HEK293 (cell line): ENCODE data around the gene UGT2B17.

Experiments
- MYNN ChIP-seq: fragments of 450-650 bp; formaldehyde crosslinking; IDR thresholded peaks from 2 replicates; pipeline ENCODE4 v1.5.1; 2016; ENCODE audit warnings: missing biosample characterization, missing genetic modification characterization, borderline replicate concordance
- ZFP37 ChIP-seq: fragments of 450-650 bp; formaldehyde crosslinking; IDR thresholded peaks from 2 replicates; pipeline ENCODE4 v1.5.1; 2016; ENCODE audit warnings: missing biosample characterization, missing genetic modification characterization
- ZNF146 ChIP-seq: fragments of 450-650 bp; formaldehyde crosslinking; IDR thresholded peaks from 2 replicates; pipeline ENCODE4 v1.5.1; 2016; ENCODE audit warnings: missing biosample characterization, missing genetic modification characterization
- ZNF184 ChIP-seq: fragments of 450-650 bp; IDR thresholded peaks from 2 replicates; pipeline ENCODE4 v1.5.1; 2018; ENCODE audit warnings: missing biosample characterization, mild to moderate bottlenecking, missing genetic modification characterization
- ZNF2 ChIP-seq: fragments of 450-650 bp; formaldehyde crosslinking; IDR thresholded peaks from 2 replicates; pipeline ENCODE4 v1.5.1; 2016; ENCODE audit warnings: missing biosample characterization, missing genetic modification characterization
- ZNF211 ChIP-seq: fragments of 450-650 bp; formaldehyde crosslinking; IDR thresholded peaks from 2 replicates; pipeline ENCODE4 v1.5.1; 2016; ENCODE audit warnings: low read depth, missing biosample characterization, missing genetic modification characterization
- ZNF239 ChIP-seq: fragments of 450-650 bp; formaldehyde crosslinking; IDR thresholded peaks from 2 replicates; pipeline ENCODE4 v1.5.1; 2016; ENCODE audit warnings: missing biosample characterization, missing genetic modification characterization
- ZNF394 ChIP-seq: fragments of 450-650 bp; formaldehyde crosslinking; IDR thresholded peaks from 2 replicates; pipeline ENCODE4 v1.5.1; 2016; ENCODE audit warnings: missing biosample characterization, missing genetic modification characterization, mild to moderate bottlenecking, moderate library complexity, borderline replicate concordance
- TF ChIP-seq, protein P1 (sequence below): fragments of 450-650 bp; formaldehyde crosslinking; IDR thresholded peaks from 2 replicates; pipeline ENCODE4 v1.5.1; 2016; ENCODE audit warnings: missing biosample characterization, missing genetic modification characterization
- TF ChIP-seq, protein P2 (sequence below): fragments of 450-650 bp; formaldehyde crosslinking; IDR thresholded peaks from 2 replicates; pipeline ENCODE4 v1.5.1; 2016; ENCODE audit warnings: missing biosample characterization, missing genetic modification characterization

DNA sequence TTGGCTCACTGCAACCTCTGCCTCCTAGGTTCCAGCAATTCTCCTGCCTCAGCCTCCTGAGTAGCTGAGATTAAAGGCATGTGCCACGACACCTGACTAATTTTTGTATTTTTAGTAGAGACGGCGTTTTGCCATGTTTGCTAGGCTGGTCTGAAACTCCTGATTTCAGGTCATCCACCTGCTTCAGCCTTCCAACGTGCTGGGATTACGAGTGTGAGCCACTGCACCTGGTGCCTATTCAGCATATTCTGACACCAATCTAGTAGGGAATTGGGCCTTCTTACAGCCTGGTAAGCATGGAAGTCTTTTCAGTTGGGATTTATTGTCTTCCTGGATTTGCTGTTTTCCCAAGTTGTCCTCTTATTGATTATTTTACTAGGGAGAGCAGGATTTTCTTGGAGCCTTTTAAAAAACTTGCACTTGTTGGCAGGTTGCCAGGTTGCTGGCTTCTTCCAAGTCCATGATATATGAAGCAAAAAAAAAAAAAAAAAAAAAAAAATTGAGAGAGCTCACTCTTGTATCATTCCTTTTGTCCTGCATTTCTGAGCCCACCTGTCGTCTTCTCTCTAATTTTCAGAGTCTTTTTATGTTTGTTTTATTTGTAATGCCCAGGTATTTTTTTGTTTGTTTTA lies 85.2 kb downstream of the UGT2B17 start:
- TF ChIP-seq MYNN (tag by site-specific recombination) (no peak), ZNF146 (tag by site-specific recombination) (no peak), ZNF211 (no peak), ZNF394 (no peak), ZNF2 (tag by site-specific recombination) (no peak), ZNF184 (tag by site-specific recombination) (no peak), ZFP37 (tag by site-specific recombination) (no peak), ZNF239 (tag by site-specific recombination) (no peak)
- TF ChIP-seq, protein P1, sequence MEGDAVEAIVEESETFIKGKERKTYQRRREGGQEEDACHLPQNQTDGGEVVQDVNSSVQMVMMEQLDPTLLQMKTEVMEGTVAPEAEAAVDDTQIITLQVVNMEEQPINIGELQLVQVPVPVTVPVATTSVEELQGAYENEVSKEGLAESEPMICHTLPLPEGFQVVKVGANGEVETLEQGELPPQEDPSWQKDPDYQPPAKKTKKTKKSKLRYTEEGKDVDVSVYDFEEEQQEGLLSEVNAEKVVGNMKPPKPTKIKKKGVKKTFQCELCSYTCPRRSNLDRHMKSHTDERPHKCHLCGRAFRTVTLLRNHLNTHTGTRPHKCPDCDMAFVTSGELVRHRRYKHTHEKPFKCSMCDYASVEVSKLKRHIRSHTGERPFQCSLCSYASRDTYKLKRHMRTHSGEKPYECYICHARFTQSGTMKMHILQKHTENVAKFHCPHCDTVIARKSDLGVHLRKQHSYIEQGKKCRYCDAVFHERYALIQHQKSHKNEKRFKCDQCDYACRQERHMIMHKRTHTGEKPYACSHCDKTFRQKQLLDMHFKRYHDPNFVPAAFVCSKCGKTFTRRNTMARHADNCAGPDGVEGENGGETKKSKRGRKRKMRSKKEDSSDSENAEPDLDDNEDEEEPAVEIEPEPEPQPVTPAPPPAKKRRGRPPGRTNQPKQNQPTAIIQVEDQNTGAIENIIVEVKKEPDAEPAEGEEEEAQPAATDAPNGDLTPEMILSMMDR = no peak
- TF ChIP-seq, protein P2, sequence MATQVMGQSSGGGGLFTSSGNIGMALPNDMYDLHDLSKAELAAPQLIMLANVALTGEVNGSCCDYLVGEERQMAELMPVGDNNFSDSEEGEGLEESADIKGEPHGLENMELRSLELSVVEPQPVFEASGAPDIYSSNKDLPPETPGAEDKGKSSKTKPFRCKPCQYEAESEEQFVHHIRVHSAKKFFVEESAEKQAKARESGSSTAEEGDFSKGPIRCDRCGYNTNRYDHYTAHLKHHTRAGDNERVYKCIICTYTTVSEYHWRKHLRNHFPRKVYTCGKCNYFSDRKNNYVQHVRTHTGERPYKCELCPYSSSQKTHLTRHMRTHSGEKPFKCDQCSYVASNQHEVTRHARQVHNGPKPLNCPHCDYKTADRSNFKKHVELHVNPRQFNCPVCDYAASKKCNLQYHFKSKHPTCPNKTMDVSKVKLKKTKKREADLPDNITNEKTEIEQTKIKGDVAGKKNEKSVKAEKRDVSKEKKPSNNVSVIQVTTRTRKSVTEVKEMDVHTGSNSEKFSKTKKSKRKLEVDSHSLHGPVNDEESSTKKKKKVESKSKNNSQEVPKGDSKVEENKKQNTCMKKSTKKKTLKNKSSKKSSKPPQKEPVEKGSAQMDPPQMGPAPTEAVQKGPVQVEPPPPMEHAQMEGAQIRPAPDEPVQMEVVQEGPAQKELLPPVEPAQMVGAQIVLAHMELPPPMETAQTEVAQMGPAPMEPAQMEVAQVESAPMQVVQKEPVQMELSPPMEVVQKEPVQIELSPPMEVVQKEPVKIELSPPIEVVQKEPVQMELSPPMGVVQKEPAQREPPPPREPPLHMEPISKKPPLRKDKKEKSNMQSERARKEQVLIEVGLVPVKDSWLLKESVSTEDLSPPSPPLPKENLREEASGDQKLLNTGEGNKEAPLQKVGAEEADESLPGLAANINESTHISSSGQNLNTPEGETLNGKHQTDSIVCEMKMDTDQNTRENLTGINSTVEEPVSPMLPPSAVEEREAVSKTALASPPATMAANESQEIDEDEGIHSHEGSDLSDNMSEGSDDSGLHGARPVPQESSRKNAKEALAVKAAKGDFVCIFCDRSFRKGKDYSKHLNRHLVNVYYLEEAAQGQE (tag by site-specific recombination) = no peak
